Fibroblast of the aortic adventitia (primary cell): ENCODE data around the gene LRRC74B. TPM values are rescaled to one million over a fixed set of nuclear protein-coding genes. Genes with fewer than 3 reads are reported as not detected.
"Not testable (repeated sequence)": the region's sequence is repeated elsewhere in the genome, so short reads cannot be mapped to it uniquely, and the experiment has no call there.

Experiments used
- DNase-seq: peaks from one replicate; pipeline ENCODE4 v3.0.0-alpha.2; 2010; ENCODE audit warnings: low read depth
- H3K4me3 ChIP-seq: 2 replicates; pipeline ENCODE4 v1.5.1; 2011; ENCODE audit warnings: low read depth, mild to moderate bottlenecking, control low read depth, low read length, moderate library complexity
- total RNA-seq: library from RNA; depleted of rRNA; stranded (reverse); fragments of >200 nt; gene quantifications from 2 replicates; pipeline ENCODE4 v1.2.3, GENCODE V29; 2012; ENCODE audit warnings: low replicate concordance
- TF ChIP-seq, protein P1 (sequence below): IDR thresholded peaks from 2 replicates; pipeline ENCODE4 v1.5.1; 2011; ENCODE audit warnings: mild to moderate bottlenecking, low read length, control low read depth, inconsistent platforms; ENCODE audit not compliant: insufficient read depth

Gene LRRC74B
- total RNA-seq, 1 donor, result not detected

DNA sequence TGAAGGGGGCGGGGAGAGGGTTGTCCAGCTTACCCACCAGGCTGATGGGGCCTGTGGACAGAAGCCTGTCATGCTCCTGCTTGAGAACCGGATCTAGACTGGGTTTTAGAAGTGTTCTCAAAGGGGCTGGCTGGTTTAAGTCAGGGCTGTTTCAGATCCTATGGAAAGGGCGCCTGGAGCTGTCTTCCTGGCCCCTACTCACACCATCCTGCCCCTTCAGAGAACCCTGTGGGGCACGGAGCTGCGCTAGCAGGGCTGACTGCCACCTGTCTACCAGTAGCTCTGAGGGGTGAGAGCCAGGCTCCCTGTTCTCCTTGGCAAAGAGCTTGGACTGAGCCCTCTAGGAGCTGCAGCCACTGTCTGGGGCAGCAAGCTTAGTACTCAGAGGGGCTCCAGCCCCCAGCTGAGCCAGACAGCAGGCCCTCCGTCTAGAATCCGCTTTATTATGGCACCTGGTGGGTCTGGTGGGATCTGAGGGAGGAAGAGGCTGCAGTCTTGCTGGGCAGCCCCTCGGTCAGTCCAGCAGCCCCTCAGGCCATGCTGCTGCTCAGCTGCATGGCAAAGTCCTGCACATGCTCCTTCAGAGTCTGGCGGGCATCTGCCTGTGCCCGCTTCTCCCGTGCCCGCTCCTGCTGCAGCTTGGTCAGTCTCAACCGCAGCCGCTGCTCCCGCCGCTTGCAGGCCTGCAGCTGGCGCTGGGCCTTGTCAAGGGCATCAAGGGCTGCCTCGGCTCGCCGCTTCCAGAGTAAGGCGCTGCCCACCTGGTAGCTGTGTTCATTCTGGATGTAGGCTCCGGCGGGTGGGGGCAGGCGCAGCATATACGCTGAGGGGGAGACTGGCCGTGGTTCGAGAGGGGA is 46.2 kb upstream of the LRRC74B start:
- DNase-seq, result no peak
- H3K4me3 ChIP-seq, result no peak overlapping the region

DNA sequence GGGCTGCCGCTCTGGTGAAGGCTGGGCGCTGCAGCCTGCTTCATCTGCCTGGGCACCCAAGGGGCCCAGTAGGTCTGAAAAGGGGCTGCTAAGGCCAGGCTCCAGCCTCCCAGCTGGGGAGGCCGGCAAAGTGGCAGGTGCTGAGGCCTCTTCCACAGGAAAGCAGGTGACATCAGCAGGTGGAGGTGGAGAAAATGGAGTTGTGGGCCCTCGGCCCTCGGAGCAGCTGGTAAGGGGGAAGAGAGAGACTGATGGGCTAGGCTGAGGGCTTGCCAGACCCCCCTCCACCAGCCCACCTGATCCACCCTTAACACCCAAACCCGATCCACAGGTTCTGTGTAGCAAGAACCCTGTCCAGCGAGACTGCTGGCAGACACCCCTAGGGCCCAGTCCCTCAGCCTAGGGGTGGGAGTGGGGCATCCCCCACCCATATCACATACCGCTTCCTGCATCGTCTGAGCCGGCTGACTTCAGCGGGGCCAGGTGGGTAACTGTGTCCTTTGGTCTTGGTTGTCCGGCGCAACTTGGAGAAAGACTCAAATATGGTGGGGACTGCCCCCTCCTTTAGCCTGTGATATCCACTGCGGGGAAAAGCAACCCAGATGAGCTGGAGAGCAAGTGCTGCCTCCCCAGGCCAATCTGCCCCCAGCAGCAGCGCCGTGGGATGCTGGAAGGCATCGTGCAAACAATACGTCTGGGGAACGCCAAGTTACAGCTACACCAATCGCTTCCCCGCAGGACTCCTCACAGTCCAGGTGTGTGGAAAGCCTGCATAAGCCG is 45.3 kb upstream of the LRRC74B start:
- peak; percentile 21 for DNase-seq
- TF ChIP-seq, protein P1, sequence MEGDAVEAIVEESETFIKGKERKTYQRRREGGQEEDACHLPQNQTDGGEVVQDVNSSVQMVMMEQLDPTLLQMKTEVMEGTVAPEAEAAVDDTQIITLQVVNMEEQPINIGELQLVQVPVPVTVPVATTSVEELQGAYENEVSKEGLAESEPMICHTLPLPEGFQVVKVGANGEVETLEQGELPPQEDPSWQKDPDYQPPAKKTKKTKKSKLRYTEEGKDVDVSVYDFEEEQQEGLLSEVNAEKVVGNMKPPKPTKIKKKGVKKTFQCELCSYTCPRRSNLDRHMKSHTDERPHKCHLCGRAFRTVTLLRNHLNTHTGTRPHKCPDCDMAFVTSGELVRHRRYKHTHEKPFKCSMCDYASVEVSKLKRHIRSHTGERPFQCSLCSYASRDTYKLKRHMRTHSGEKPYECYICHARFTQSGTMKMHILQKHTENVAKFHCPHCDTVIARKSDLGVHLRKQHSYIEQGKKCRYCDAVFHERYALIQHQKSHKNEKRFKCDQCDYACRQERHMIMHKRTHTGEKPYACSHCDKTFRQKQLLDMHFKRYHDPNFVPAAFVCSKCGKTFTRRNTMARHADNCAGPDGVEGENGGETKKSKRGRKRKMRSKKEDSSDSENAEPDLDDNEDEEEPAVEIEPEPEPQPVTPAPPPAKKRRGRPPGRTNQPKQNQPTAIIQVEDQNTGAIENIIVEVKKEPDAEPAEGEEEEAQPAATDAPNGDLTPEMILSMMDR, result no peak
- peak overlapping the region; percentile 84 for H3K4me3 ChIP-seq

More for the DNA sequence above, 46.2 kb upstream of the LRRC74B start:
- TF ChIP-seq, protein P1, result no peak

DNA sequence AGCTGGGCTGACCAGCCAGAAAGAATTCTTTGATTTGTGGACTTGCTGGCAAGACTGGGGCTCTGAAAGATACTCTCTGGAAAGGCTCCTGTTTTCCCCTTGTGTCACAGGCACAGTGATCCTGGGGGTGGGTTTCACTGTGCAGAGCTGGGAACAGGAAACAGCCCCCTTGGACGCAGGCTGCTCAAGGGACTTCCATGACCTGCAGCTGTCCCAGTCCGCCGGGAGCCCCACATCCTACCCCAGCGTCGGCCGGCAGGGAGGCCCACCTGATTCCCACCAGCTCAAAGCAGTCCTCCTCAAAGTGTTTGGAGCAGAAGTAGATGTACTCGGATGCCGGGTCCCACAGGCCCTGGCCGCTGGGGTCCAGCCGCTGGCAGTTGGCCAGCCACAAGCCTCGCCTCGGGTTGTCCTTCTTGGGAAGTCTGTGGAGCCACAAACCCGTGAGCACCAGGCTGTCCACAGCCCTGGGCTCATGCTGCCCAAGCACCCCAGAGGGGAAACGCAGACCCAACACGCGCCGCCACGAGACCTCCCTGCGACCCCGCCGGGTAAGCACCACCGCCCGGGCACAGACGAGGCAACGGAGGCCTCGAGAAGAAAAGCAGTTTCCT is 44.7 kb upstream of the LRRC74B start:
- peak; percentile 9 for DNase-seq
- TF ChIP-seq, protein P1, result no peak
- peak overlapping the region; percentile 84 for H3K4me3 ChIP-seq

DNA sequence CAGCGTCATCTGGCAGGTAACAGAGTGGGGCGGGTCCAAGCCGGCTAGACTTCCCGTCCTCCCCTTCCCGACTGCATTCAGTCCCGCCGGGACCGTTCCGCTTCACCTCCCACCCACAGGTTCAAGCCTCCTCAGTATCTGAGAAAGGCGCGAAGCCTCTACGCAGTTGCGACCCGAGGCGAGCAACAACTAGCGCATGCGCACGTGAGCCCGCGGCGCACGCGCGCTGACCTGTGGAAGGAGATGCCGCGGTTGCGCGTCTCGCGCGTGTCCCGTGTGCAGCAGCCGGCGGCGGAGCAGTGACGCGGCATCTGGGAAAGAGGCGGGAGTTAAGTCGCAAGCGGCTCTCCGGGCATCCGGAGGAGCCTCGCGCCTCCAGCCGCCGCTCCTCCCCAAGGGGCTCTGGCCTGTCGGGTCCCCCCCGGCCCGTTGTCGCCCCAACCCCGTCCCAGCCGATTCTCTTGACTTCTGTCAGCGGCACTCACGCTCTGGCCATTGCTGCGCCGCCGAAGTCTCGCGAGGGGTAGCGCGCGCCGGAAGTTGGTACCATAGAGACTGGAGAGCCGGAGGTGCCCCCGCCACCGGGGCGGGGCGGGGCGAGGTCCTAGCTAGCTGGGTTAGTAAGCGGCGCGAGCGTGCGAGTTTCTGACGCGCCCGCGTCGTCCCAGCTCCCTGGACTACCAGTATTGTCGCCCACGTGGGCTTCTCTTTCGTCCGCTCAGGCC is 44.0 kb upstream of the LRRC74B start, which contains the start of gene THAP7:
THAP7 (minus strand) TSS at position 518 of the 725 bp plus-strand sequence; CDS start at position 311, 207 bp downstream.
- peak; percentile 96 for DNase-seq
- TF ChIP-seq, protein P1, result no peak
- H3K4me3 ChIP-seq, result peak within 1 kb of the TSS; percentile 84

DNA sequence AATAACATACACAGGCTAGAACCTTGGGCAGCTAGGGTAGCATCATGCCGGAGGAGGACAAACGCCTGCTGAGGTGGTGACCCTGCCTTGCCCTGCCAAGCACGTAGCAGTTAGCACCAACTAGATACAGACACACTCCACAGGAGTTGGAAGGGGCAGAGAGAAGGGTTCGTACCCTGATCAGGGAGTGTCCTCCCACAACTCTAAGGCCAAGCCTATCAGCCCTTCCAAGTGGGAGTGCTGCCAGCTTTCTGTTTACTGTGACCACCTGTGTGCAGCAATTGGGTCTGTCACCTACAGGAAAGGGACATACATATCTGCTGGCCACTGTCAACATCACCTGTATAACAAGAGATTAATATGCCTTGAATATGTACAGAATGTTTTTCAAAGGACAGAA is 42.0 kb upstream of the LRRC74B start:
- TF ChIP-seq, protein P1, result no peak
- no peak for DNase-seq
- peak overlapping the region; percentile 9 for H3K4me3 ChIP-seq

DNA sequence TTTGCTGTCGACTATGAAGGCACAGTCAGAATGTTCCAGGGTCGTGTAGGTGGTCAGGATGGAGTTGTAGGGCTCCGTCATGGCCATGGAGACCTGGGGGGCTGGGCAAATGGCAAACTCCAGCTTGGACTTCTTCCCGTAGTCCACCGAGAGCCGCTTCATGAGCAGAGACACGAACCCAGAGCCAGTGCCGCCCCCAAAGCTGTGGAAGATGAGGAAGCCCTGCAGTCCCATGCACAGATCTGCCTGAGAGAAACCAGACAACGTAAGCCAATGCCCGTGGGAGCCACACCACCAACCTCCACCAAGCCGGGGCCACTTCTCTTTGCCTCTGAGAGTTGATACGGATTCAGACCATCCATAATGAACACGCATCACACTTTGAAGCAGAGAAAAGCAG is 36.5 kb upstream of the LRRC74B start:
- not testable (repeated sequence) for H3K4me3 ChIP-seq, DNase-seq
